Endothelial cell (in vitro differentiated cells): ENCODE measurements around the gene ZCCHC24. TPM values are rescaled to one million over a fixed set of nuclear protein-coding genes. Genes with fewer than 3 reads are reported as not detected.
"Not testable (repeated sequence)": the region's sequence is repeated elsewhere in the genome, so short reads cannot be mapped to it uniquely, and the experiment has no call there.

Experiments used
- DNase-seq: peaks from one replicate; pipeline ENCODE4 v3.0.0; 2021; ENCODE audit warnings: low spot score
- H3K27ac Mint-ChIP-seq: one replicate; pipeline ENCODE4 v1.8.0; 2021; ENCODE audit warnings: mixed read lengths, inconsistent platforms; ENCODE audit not compliant: unreplicated experiment
- H3K27me3 Mint-ChIP-seq: one replicate; pipeline ENCODE4 v1.8.0; 2021; ENCODE audit warnings: mild to moderate bottlenecking, moderate library complexity, mixed read lengths, inconsistent platforms; ENCODE audit not compliant: unreplicated experiment
- H3K36me3 Mint-ChIP-seq: one replicate; pipeline ENCODE4 v1.8.0; 2021; ENCODE audit warnings: mild to moderate bottlenecking, low read depth, mixed read lengths, inconsistent platforms; ENCODE audit not compliant: unreplicated experiment
- H3K4me1 Mint-ChIP-seq: one replicate; pipeline ENCODE4 v1.8.0; 2021; ENCODE audit warnings: mild to moderate bottlenecking, mixed read lengths, inconsistent platforms; ENCODE audit not compliant: unreplicated experiment
- H3K4me3 Mint-ChIP-seq: one replicate; pipeline ENCODE4 v1.8.0; 2021; ENCODE audit warnings: mild to moderate bottlenecking, mixed read lengths, inconsistent platforms; ENCODE audit not compliant: unreplicated experiment
- H3K9me3 Mint-ChIP-seq: one replicate; pipeline ENCODE4 v1.8.0; 2021; ENCODE audit warnings: mixed read lengths, inconsistent platforms; ENCODE audit not compliant: unreplicated experiment
- total RNA-seq: library from RNA; stranded (reverse); fragmentation: NEBNext Ultra II Directional; extraction: Animal tissue kit (Norgen Biotek cat#: 25700); gene quantifications from one replicate; pipeline ENCODE4 v1.2.1, GENCODE V29; 2021; ENCODE audit not compliant: unreplicated experiment
- TF ChIP-seq, protein P1 (sequence below): fragments of 200-600 bp; sonication (generic); IDR thresholded peaks from one replicate; pipeline ENCODE4 v1.5.0; 2021; ENCODE audit warnings: antibody characterized with exemption; ENCODE audit not compliant: unreplicated experiment

The ZCCHC24 gene
- total RNA-seq, 1 donor from 2014 or later: 60.0 TPM

DNA sequence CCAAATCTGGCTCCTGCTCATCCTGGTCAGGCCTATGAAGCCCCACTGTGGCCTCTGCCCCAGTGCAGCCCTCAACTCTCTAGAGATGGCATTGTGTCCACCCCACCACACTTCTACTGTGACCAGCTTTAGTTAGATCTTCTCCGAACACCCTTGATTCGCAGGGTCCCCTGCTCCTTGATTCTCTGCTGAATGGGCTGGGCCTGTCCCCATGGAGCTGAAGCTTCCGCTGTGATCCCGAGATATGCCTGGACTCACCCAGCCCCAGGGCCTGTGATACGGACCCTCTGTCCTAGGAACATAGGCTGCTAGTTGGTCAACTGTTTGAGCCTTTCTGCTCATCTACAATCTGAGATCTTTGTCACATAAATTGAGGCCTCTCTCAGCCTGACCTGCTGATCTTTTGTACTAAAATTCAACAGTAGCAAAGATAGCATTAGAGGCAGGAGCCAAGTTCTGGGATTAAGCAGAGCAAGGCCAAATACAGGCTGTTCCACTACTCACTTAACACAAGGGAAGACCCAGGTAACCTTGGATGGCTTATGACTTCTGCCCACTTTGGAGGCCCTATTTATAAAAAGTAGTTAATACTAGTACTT, 104.7 kb downstream of the ZCCHC24 start:
- H3K9me3 Mint-ChIP-seq: no peaks in the 10 kb centered on the region
- peaks cover 7% of the 10 kb centered on the region for H3K36me3 Mint-ChIP-seq
- H3K4me3 Mint-ChIP-seq: no peak overlapping the region

DNA sequence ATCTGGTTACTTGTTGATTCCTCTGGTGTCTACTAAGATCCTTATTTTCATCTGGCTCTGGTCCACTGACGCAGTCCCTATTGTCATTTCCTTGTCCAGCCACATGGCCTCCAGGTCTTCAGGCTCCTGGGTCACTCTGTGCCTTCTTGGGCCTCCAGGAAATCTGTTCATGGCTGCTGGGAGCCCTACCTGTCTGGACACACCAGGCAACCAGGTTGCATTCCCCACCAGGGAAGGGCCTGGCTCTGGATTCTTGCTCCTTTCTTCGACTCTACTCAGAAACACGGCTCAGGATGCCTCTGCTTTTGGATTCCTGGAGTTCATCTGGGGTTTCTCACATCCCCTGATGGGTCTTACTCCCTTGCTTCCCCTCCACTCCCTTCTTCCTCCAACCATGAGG, 106.2 kb downstream of the ZCCHC24 start:
- no peak overlapping the region for H3K4me3 Mint-ChIP-seq
- no peaks in the 10 kb centered on the region for H3K4me1 Mint-ChIP-seq
- H3K27me3 Mint-ChIP-seq: peaks cover 16% of the 10 kb centered on the region
- no peak overlapping the region for H3K27ac Mint-ChIP-seq
- H3K9me3 Mint-ChIP-seq: no peaks in the 10 kb centered on the region
- TF ChIP-seq, protein P1, sequence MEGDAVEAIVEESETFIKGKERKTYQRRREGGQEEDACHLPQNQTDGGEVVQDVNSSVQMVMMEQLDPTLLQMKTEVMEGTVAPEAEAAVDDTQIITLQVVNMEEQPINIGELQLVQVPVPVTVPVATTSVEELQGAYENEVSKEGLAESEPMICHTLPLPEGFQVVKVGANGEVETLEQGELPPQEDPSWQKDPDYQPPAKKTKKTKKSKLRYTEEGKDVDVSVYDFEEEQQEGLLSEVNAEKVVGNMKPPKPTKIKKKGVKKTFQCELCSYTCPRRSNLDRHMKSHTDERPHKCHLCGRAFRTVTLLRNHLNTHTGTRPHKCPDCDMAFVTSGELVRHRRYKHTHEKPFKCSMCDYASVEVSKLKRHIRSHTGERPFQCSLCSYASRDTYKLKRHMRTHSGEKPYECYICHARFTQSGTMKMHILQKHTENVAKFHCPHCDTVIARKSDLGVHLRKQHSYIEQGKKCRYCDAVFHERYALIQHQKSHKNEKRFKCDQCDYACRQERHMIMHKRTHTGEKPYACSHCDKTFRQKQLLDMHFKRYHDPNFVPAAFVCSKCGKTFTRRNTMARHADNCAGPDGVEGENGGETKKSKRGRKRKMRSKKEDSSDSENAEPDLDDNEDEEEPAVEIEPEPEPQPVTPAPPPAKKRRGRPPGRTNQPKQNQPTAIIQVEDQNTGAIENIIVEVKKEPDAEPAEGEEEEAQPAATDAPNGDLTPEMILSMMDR: no peak
- H3K36me3 Mint-ChIP-seq: peaks cover 7% of the 10 kb centered on the region
- no peak for DNase-seq

More for the DNA sequence above, 104.7 kb downstream of the ZCCHC24 start:
- DNase-seq: no peak
- H3K4me1 Mint-ChIP-seq: no peaks in the 10 kb centered on the region
- peaks cover 16% of the 10 kb centered on the region for H3K27me3 Mint-ChIP-seq
- H3K27ac Mint-ChIP-seq: no peak overlapping the region
- TF ChIP-seq, protein P1: no peak

DNA sequence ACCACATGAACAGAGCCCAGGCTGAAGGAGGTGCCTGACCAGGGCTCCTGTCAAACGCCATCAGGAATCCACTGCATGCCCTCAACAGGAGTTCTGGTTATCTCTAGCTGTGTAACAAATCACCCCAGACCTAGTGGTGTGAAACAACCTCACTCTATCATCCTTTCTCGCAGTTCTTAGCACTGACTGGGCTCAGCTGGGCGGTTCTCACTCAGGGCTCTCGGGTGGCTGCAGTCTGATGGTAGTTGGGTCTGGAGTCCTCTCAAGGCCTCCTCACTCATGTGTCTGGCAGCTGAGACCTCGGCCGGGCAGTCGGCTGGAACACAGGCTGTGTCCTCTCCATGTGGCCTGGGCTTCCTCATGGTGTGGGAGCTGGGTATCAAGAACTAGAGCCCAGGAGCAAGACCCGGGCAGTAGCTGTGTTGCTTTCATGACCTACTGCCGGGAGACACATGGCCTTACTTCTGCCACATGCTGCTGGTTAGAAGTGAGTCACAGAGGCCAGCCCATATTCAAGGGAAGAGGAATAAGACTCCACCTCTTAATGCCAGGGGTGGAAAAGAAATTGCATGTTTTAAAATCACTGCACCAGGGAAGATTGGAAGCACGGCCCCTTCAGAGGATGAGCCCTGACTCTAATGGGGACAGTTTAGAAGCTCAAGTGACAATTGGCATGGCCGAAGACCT, 107.5 kb downstream of the ZCCHC24 start:
- not testable (repeated sequence) for H3K27me3 Mint-ChIP-seq, H3K9me3 Mint-ChIP-seq, H3K27ac Mint-ChIP-seq, H3K36me3 Mint-ChIP-seq, DNase-seq, H3K4me1 Mint-ChIP-seq, H3K4me3 Mint-ChIP-seq

DNA sequence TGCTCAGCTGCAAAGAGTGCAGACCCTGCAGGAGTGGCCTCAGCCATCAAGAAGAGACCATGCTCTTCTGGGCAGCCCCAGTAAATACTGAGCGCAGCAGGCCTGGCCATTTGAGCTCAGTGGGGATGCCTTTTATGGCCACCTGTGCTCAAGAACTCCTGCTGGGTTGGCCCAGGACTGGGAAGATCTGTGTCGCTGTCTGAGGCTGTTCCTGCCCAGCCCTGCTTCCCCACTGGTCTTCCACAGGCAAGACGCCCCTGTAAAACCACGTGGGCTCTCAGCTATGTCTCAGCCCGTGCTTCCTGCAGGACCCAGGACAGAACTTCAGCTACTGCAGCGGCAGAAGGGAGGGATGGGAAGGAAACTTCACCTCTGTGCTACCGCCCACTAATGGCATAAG, 108.7 kb downstream of the ZCCHC24 start:
- H3K27me3 Mint-ChIP-seq: peaks cover 4% of the 10 kb centered on the region
- H3K9me3 Mint-ChIP-seq: no peaks in the 10 kb centered on the region
- H3K27ac Mint-ChIP-seq: no peak overlapping the region
- H3K4me3 Mint-ChIP-seq: no peak overlapping the region
- peaks cover 5% of the 10 kb centered on the region for H3K4me1 Mint-ChIP-seq
- TF ChIP-seq, protein P1: no peak
- H3K36me3 Mint-ChIP-seq: peaks cover 7% of the 10 kb centered on the region
- no peak for DNase-seq

DNA sequence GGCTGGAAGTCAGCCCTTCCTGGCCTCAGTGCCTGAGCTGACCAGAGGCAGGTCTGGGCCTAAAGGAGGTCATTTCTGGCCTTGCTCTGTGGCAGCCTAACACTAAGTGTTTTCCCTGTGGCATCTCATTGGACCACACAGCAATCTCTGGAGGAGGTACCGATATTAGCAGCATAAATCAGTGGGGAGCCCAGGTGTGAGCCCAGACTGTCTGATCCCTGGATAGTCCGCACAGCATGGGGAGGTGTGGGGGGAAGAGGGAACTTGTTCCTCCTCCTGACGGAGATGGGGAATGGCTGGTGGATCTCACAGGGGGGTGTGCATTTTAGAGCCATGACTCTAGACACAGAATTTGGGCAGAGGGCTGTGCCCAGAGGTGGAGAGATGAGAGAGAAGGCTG, 109.1 kb downstream of the ZCCHC24 start:
- TF ChIP-seq, protein P1: no peak
- no peaks in the 10 kb centered on the region for H3K9me3 Mint-ChIP-seq
- H3K4me3 Mint-ChIP-seq: no peak overlapping the region
- peaks cover 7% of the 10 kb centered on the region for H3K36me3 Mint-ChIP-seq
- H3K27me3 Mint-ChIP-seq: peaks cover 4% of the 10 kb centered on the region
- no peak overlapping the region for H3K27ac Mint-ChIP-seq
- H3K4me1 Mint-ChIP-seq: peaks cover 5% of the 10 kb centered on the region
- no peak for DNase-seq
